HG02763 (cell line): ENCODE results near the gene RPL18A.
A peak's percentile ranks its signal among the peaks of the same experiment; 100 is the strongest.

Experiments
- ATAC-seq: cut with Tn5 transposase; IDR thresholded peaks from one replicate; pipeline ENCODE4 v1.9.1; 2021; ENCODE audit warnings: mild to moderate bottlenecking, moderate library complexity; ENCODE audit not compliant: unreplicated experiment

Gene RPL18A

GRCh38 chr19:17859533-17860330 lies at the start of gene RPL18A:
Gene RPL18A (plus strand): TSS chr19:17859910. CDS start chr19:17859957, 47 bp downstream.
- peak; percentile 95 for ATAC-seq

GRCh38 chr19:17811103-17811502 lies 48.6 kb upstream of the RPL18A start:
- no peak for ATAC-seq

- ATAC-seq: no peak
Observed at GRCh38 chr19:17811681-17812080, 48.0 kb upstream of the RPL18A start.

- ATAC-seq: no peak
Observed at GRCh38 chr19:17812099-17812498, 47.6 kb upstream of the RPL18A start.

GRCh38 chr19:17817668-17818363 lies 41.9 kb upstream of the RPL18A start:
- ATAC-seq: no peak

- no peak for ATAC-seq
Observed at GRCh38 chr19:17821190-17821589, 38.5 kb upstream of the RPL18A start, which contains the start of gene INSL3. Gene INSL3 (minus strand): TSS chr19:17821519. CDS start chr19:17821506, 13 bp downstream.

- ATAC-seq: no peak
Observed at GRCh38 chr19:17824339-17824738, 35.4 kb upstream of the RPL18A start.

GRCh38 chr19:17826508-17827056 lies 33.1 kb upstream of the RPL18A start:
- ATAC-seq: no peak

- ATAC-seq: no peak
Observed at GRCh38 chr19:17829855-17830566, 29.7 kb upstream of the RPL18A start.

- ATAC-seq: no peak
Observed at GRCh38 chr19:17830567-17831418, 28.9 kb upstream of the RPL18A start.

- ATAC-seq: no peak
Observed at GRCh38 chr19:17831419-17831888, 28.3 kb upstream of the RPL18A start.

GRCh38 chr19:17832443-17833208 lies 27.1 kb upstream of the RPL18A start:
- ATAC-seq: no peak

GRCh38 chr19:17834350-17835181 lies 25.1 kb upstream of the RPL18A start:
- ATAC-seq: no peak

- no peak for ATAC-seq
Observed at GRCh38 chr19:17835182-17836006, 24.3 kb upstream of the RPL18A start.

GRCh38 chr19:17836530-17836929 lies 23.2 kb upstream of the RPL18A start:
- no peak for ATAC-seq

GRCh38 chr19:17837972-17838371 lies 21.7 kb upstream of the RPL18A start:
- no peak for ATAC-seq

GRCh38 chr19:17840019-17840418 lies 19.7 kb upstream of the RPL18A start:
- ATAC-seq: no peak

- no peak for ATAC-seq
Observed at GRCh38 chr19:17841371-17841809, 18.3 kb upstream of the RPL18A start.
